NB4 (cell line): ENCODE data around the gene USP36.

ENCODE experiments used
- DNase-seq: peaks from one replicate; pipeline ENCODE4 v3.0.0; 2010; ENCODE audit warnings: low read depth
- H3K4me3 ChIP-seq: one replicate; pipeline ENCODE4 v1.5.1; 2011; ENCODE audit warnings: mild to moderate bottlenecking, low read depth, low read length, moderate library complexity
- MAX ChIP-seq: IDR thresholded peaks from 2 replicates; pipeline ENCODE4 v1.6.1; 2011; ENCODE audit warnings: low read depth, low read length
- MYC ChIP-seq: IDR thresholded peaks from 2 replicates; pipeline ENCODE4 v1.6.1; 2011; ENCODE audit warnings: low read depth, low read length
- POLR2A ChIP-seq: IDR thresholded peaks from 2 replicates; pipeline ENCODE4 v1.6.1; 2011; ENCODE audit warnings: mild to moderate bottlenecking; ENCODE audit not compliant: insufficient read length; ENCODE audit errors: extremely low read depth
- TF ChIP-seq, protein P1 (sequence below): IDR thresholded peaks from one replicate; pipeline ENCODE4 v1.5.1; 2012; ENCODE audit warnings: low read depth, low read length

The USP36 gene

DNA sequence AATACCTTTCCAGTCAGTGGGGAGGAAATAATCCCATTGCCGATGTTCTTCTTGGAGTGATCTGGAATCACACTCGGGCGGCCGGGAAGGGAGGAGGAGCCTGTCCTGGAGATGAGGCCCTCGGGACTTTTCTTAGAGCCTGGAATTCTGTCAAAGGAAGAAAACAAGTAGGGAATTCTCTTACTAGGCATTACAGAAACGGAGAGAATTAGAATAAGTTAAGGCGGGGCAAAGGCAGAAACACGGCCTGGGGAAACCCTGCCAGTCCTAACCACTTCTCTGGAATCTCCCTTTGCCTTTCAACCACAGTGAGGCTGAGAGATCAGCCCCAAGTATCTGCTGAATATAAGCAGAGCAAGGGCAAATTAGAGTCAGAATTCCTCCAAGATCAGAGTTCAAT is 27.8 kb downstream of the USP36 start:
- no peak for DNase-seq
- H3K4me3 ChIP-seq: no peak overlapping the region
- TF ChIP-seq, protein P1, sequence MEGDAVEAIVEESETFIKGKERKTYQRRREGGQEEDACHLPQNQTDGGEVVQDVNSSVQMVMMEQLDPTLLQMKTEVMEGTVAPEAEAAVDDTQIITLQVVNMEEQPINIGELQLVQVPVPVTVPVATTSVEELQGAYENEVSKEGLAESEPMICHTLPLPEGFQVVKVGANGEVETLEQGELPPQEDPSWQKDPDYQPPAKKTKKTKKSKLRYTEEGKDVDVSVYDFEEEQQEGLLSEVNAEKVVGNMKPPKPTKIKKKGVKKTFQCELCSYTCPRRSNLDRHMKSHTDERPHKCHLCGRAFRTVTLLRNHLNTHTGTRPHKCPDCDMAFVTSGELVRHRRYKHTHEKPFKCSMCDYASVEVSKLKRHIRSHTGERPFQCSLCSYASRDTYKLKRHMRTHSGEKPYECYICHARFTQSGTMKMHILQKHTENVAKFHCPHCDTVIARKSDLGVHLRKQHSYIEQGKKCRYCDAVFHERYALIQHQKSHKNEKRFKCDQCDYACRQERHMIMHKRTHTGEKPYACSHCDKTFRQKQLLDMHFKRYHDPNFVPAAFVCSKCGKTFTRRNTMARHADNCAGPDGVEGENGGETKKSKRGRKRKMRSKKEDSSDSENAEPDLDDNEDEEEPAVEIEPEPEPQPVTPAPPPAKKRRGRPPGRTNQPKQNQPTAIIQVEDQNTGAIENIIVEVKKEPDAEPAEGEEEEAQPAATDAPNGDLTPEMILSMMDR: no peak
- TF ChIP-seq MAX (no peak), POLR2A (no peak), MYC (no peak)

- TF ChIP-seq, protein P1: no peak
- TF ChIP-seq POLR2A (no peak), MYC (no peak), MAX (no peak)
- no peak for DNase-seq
- H3K4me3 ChIP-seq: no peak overlapping the region
Measured at GRCh38 chr17:78808163-78808562, 32.5 kb downstream of the USP36 start.

DNA sequence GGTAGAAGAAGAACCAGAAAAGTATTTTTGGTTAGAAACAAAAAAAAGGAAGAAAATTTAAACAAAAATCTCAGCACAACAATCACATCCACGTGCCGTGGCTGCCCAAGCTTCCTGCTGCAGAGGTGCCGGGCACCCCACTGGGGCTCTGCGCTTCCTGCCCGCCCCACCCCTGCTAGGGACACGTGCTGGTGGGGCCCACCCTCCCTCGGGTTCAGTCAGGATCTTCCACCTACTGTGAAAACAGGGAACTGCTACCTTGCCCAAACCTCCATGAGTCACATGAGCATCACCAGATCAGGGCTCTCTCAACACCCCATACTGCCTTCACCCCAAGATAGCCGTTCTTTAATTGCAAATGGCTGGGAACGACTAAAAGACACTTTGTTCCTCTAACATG is 34.2 kb downstream of the USP36 start:
- no peak overlapping the region for H3K4me3 ChIP-seq
- DNase-seq: no peak
- no peak for TF ChIP-seq POLR2A
- TF ChIP-seq MAX: no peak
- TF ChIP-seq, protein P1: no peak
- TF ChIP-seq MYC: no peak

DNA sequence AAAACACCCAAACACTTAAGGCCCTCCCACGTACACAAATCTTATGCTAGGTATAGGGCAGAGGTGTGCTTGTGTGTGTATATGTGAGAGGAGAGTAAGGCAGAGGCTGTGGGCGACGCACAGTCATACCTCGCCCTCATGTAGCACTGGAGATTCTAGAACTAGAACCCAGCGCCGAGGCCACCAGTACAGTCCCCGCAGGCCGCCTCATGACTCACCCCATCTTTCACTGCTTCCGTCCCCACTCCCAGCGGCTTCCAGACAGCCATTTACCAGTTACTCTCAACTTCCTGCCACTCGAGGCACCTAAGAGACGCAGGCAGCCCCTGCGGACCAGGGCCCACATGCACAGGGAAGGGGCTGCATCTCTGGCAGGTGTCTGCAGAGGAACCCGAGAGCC is 35.3 kb downstream of the USP36 start:
- TF ChIP-seq MAX (no peak), MYC (no peak), POLR2A (no peak)
- TF ChIP-seq, protein P1: no peak
- no peak for DNase-seq
- H3K4me3 ChIP-seq: no peak overlapping the region

GRCh38 chr17:78804777-78805176 is 35.8 kb downstream of the USP36 start:
- DNase-seq: no peak

More at GRCh38 chr17:78804777-78805176, 35.8 kb downstream of the USP36 start:
- no peak overlapping the region for H3K4me3 ChIP-seq
- TF ChIP-seq, protein P1: no peak
- TF ChIP-seq POLR2A: no peak
- no peak for TF ChIP-seq MAX
- no peak for TF ChIP-seq MYC
